Fibroblast of skin of scalp (primary cell): ENCODE results near the gene MALSU1.
A peak's percentile ranks its signal among the peaks of the same experiment; 100 is the strongest.
"Not testable (repeated sequence)": the region's sequence is repeated elsewhere in the genome, so short reads cannot be mapped to it uniquely, and the experiment has no call there.

Experiments
- DNase-seq: peaks from one replicate; pipeline ENCODE4 v3.0.0-alpha.2; 2013

Gene MALSU1

GRCh38 chr7:23285657-23286646, 13.2 kb upstream of the MALSU1 start:
- DNase-seq, result no peak

GRCh38 chr7:23287612-23288011, 11.5 kb upstream of the MALSU1 start:
- DNase-seq, result no peak

- no peak for DNase-seq
Measured at GRCh38 chr7:23290993-23291392, 8.1 kb upstream of the MALSU1 start.

GRCh38 chr7:23291957-23292560, 7.1 kb upstream of the MALSU1 start:
- no peak for DNase-seq

GRCh38 chr7:23292623-23293022, 6.5 kb upstream of the MALSU1 start:
- no peak for DNase-seq

- DNase-seq, result no peak
Measured at GRCh38 chr7:23293500-23294073, 5.6 kb upstream of the MALSU1 start.

- DNase-seq, result no peak
Measured at GRCh38 chr7:23294549-23295400, 4.4 kb upstream of the MALSU1 start.

- no peak for DNase-seq
Measured at GRCh38 chr7:23295401-23295697, 3.8 kb upstream of the MALSU1 start.

- peak; percentile 89 for DNase-seq
Measured at GRCh38 chr7:23298141-23298881, 828 bp upstream of the MALSU1 start.

GRCh38 chr7:23299770-23300300, 696 bp downstream of the MALSU1 start:
- peak; percentile 4 for DNase-seq

- no peak for DNase-seq
Measured at GRCh38 chr7:23306936-23307521, 7.9 kb downstream of the MALSU1 start.

GRCh38 chr7:23308754-23309153, 9.6 kb downstream of the MALSU1 start:
- DNase-seq, result no peak

- DNase-seq, result not testable (repeated sequence)
Measured at GRCh38 chr7:23312141-23312540, 13.0 kb downstream of the MALSU1 start.

- DNase-seq, result no peak
Measured at GRCh38 chr7:23315366-23315765, 16.2 kb downstream of the MALSU1 start.

GRCh38 chr7:23331132-23331531, 32.0 kb downstream of the MALSU1 start:
- DNase-seq, result no peak

- DNase-seq, result no peak
Measured at GRCh38 chr7:23332193-23332592, 33.1 kb downstream of the MALSU1 start.

GRCh38 chr7:23332910-23333612, 33.9 kb downstream of the MALSU1 start:
- DNase-seq, result peak; percentile 62

GRCh38 chr7:23333671-23334246, 34.6 kb downstream of the MALSU1 start:
- peak; percentile 97 for DNase-seq

- peak; percentile 98 for DNase-seq
Measured at GRCh38 chr7:23334482-23335056, 35.4 kb downstream of the MALSU1 start.

GRCh38 chr7:23335136-23335535, 36.0 kb downstream of the MALSU1 start:
- DNase-seq, result no peak
